ENCODE results near the gene TMEM231.
A peak's percentile ranks its signal among the peaks of the same experiment; 100 is the strongest.
"Not testable (repeated sequence)": the region's sequence is repeated elsewhere in the genome, so short reads cannot be mapped to it uniquely, and the experiment has no call there.

Gene TMEM231

DNA sequence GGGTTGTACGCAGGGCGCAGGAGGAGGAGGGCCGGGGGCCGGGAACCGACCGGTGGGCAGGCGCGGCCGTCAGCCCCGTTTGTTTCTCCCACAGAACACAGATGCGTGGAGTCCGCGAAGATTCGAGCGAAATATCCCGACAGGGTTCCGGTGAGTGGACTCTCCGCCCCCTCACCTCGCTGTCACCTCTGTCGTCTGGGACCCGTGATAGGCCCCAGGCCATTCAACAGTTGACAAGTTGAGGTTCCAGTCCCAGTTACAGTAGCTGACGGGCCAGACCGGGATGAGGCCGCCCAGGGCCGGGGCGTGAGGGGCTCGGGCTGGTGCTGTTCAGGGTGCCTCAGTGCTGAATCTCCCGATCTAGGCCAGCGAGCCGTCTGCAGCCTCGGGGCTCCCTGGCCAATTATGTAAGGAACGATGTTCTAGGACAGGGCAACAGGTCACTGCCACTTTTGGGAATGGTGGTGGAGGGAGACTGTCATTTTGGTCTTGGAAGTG lies 10.8 kb upstream of the TMEM231 start:
- DNase-seq (ENCODE audit: low read depth, low spot score), result no peak
- no CpG with 5 or more reads among the region's 32 CpGs for WGBS (ENCODE audit: insufficient coverage, insufficient read length)
- no peak overlapping the region for H3K27ac ChIP-seq (ENCODE audit: low read length)

DNA sequence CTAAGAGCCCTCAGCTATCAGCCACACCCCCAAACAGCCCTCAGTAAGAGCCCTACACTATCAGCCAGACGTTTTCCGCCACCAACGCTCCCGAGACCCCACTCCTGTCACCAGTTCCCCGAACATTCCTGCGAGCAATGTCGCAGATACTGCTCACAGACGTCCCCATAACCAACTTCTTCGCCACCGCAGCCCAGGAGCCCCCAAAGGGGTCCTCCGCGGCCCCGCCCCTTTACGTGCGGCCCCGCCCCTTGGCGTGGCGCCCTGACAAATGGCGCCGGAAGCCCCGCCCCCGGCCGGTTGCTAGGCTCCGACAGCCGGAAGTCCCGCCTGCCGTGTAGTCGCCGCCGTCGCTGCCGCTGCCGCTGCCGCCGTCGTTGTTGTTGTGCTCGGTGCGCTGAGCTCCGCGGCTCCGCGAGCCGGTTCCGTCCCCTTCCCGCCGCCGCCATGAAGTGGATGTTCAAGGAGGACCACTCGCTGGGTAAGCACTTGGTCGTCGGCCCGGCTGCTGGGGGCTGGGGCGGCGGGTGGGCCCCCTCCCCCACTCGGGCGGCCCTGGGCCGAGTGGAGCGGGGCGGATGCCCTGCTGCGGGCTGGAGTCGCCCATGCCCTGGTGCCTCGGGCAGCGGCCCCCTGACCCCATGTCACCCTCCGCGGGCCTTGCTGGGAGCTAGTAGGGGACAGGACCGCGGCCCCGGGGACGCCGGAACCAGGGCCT lies 10.1 kb upstream of the TMEM231 start, which contains the start of gene GABARAPL2:
Gene GABARAPL2, plus strand, starts transcription at position 340 of the 718 bp plus-strand sequence. Its CDS starts 108 bp downstream, at position 448.
- Histone ChIP-seq H3K27me3 (ENCODE audit: control insufficient read depth, insufficient read depth, low read length) (no peaks in the 10 kb centered on the region), H3K4me1 (ENCODE audit: control insufficient read depth, insufficient read depth, low read length) (no peaks in the 10 kb centered on the region), H3K36me3 (ENCODE audit: control insufficient read depth, insufficient read depth, low read length) (no peaks in the 10 kb centered on the region; the same call in 1 of the 2 replicates), H3K4me3 (ENCODE audit: low read length) (peak within 1 kb of the TSS; percentile 81), H3K27ac (ENCODE audit: low read length) (no peak within 1 kb of the TSS), H3K9me3 (ENCODE audit: control insufficient read depth, insufficient read depth, low read length) (no peaks in the 10 kb centered on the region)
- DNase-seq (ENCODE audit: low read depth, low spot score), result no peak
- no CpG with 5 or more reads among the region's 69 CpGs for WGBS (ENCODE audit: insufficient coverage, insufficient read length)

More for the DNA sequence above, 10.8 kb upstream of the TMEM231 start:
- no peaks in the 10 kb centered on the region for H3K9me3 ChIP-seq (ENCODE audit: control insufficient read depth, insufficient read depth, low read length)
- H3K4me3 ChIP-seq (ENCODE audit: low read length), result peak overlapping the region; percentile 81
- no peaks in the 10 kb centered on the region for H3K27me3 ChIP-seq (ENCODE audit: control insufficient read depth, insufficient read depth, low read length)
- H3K36me3 ChIP-seq (ENCODE audit: control insufficient read depth, insufficient read depth, low read length), result no peaks in the 10 kb centered on the region; the same call in 1 of the 2 replicates
- no peaks in the 10 kb centered on the region for H3K4me1 ChIP-seq (ENCODE audit: control insufficient read depth, insufficient read depth, low read length)

DNA sequence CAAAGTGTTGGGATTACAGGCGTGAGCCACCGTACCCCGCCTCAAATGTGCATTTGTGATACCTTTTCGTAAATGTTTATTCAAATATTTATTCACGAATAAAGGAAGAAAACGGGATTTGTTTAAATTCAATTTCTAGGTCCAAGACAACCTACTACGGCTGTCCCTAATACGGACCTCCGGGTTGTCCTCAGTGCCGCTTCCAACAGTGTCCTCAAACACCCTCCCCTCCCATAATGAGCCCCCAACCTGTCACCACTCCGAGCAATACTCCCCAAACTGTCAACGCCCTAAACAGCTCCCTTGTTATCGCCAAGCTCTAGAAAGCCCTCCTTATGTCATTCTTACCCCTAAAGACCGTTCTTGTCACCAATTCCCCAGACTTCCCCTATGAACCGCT lies 9.6 kb upstream of the TMEM231 start:
- Histone ChIP-seq H3K4me3 (ENCODE audit: low read length) (peak overlapping the region; percentile 81; the same call in 1 of the 2 replicates), H3K4me1 (ENCODE audit: control insufficient read depth, insufficient read depth, low read length) (no peaks in the 10 kb centered on the region), H3K27ac (ENCODE audit: low read length) (no peak overlapping the region), H3K27me3 (ENCODE audit: control insufficient read depth, insufficient read depth, low read length) (no peaks in the 10 kb centered on the region), H3K9me3 (ENCODE audit: control insufficient read depth, insufficient read depth, low read length) (no peaks in the 10 kb centered on the region), H3K36me3 (ENCODE audit: control insufficient read depth, insufficient read depth, low read length) (no peaks in the 10 kb centered on the region; the same call in 1 of the 2 replicates)
- no CpG with 5 or more reads among the region's 15 CpGs for WGBS (ENCODE audit: insufficient coverage, insufficient read length)
- DNase-seq (ENCODE audit: low read depth, low spot score), result no peak

DNA sequence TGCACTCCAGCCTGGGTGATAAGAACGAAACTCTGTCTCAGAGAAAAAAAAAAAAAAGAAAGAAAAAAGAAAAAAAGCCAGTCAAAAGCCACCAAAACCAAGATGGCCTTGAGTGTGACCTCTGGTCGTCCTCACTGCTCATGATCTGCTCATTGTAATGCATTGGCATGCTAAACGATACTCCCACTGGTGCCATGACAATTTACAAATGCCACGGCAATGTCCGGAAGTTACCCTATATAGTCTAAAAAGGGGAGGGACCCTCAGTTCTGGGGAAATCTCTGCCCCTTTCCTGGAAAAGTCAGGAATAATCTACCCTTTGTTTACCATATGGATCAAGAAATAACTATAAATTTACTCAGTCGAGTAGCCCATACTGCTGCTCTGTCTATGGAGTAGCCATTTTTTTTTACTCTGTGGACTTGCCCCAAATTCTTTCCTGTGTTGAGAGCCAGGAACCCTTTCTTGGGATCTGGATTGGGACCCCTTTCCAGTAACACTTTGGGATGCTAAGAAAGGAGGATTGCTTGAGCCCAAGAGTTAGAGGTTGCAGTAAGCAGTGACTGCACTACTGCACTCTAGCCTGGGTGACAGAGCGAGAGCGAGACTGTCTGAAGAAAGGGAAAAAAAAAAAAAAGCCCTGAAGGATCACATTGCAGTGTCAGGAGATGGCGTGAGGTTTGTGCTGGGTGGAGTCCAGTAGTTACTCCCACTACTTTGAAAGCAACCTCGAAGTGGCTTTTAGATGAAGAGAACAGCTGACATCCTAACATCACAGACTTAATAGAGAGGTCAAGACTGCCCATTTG lies 3.7 kb upstream of the TMEM231 start:
- no peaks in the 10 kb centered on the region for H3K9me3 ChIP-seq (ENCODE audit: control insufficient read depth, insufficient read depth, low read length)
- H3K27ac ChIP-seq (ENCODE audit: low read length), result no peak overlapping the region
- DNase-seq (ENCODE audit: low read depth, low spot score), result no peak
- no peaks in the 10 kb centered on the region for H3K36me3 ChIP-seq (ENCODE audit: control insufficient read depth, insufficient read depth, low read length)
- whole genome bisulfite sequencing (ENCODE audit: insufficient coverage, insufficient read length), result no CpG with 5 or more reads among the region's 10 CpGs
- peaks cover 3% of the 10 kb centered on the region for H3K4me1 ChIP-seq (ENCODE audit: control insufficient read depth, insufficient read depth, low read length)
- H3K4me3 ChIP-seq (ENCODE audit: low read length), result no peak overlapping the region
- H3K27me3 ChIP-seq (ENCODE audit: control insufficient read depth, insufficient read depth, low read length), result no peaks in the 10 kb centered on the region

DNA sequence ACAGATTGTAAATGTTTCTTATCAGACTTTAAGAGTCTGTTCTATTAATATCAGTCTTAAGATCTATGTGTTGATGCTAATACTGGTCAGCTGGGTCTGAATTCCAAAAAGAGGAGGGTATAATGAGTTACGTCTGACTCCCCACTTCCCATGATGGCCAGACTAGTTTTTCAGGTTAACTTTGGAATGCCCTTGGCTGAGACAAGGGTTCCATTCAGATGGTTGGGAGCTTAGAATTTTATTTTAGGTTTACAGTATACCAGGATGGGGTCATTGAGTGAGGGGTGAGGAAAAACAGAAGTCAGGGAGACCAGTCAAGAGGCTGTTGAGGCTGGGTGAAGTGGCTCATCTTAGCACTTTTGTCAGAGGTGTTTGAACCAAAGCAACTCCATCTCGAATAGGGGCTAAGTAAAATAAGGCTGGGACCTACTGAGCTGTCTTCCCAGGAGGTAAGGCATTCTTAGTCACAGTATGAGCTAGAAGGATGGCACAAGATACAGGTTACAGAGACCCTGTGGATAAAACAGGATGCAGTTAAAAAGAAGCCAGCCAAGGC lies 2.9 kb upstream of the TMEM231 start:
- H3K4me1 ChIP-seq (ENCODE audit: control insufficient read depth, insufficient read depth, low read length), result peaks cover 3% of the 10 kb centered on the region
- no peaks in the 10 kb centered on the region for H3K36me3 ChIP-seq (ENCODE audit: control insufficient read depth, insufficient read depth, low read length)
- H3K4me3 ChIP-seq (ENCODE audit: low read length), result no peak overlapping the region
- no peaks in the 10 kb centered on the region for H3K27me3 ChIP-seq (ENCODE audit: control insufficient read depth, insufficient read depth, low read length)
- H3K27ac ChIP-seq (ENCODE audit: low read length), result no peak overlapping the region
- no peaks in the 10 kb centered on the region for H3K9me3 ChIP-seq (ENCODE audit: control insufficient read depth, insufficient read depth, low read length)
- DNase-seq (ENCODE audit: low read depth, low spot score), result no peak
- WGBS (ENCODE audit: insufficient coverage, insufficient read length), result no CpG with 5 or more reads among the region's 2 CpGs

DNA sequence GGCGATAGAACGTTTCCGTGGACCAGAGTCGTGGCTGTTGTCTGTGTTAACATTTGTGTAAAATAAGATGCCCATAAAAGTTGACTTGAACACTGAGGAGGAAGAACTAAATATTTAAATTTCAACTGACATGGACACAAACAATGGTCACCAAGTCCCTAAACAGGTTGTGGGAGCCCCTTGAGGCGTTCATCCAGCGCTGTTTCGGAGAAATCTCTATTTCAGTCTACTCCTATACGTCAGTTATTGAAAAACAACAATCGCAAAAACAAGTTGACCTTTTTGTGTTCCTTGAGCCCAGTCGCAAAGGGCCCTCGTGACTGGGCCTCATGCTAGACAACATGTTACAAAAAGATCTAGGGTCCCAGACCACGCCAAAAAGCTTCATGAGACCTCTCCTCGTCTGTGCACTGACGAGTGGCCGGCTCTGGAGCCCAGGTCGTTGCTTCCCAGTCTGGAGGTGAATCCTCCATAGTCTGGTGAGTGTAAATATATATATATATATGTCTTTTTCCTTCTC lies 439 bp upstream of the TMEM231 start:
- Histone ChIP-seq H3K9me3 (ENCODE audit: control insufficient read depth, insufficient read depth, low read length) (no peaks in the 10 kb centered on the region), H3K36me3 (ENCODE audit: control insufficient read depth, insufficient read depth, low read length) (no peaks in the 10 kb centered on the region), H3K4me1 (ENCODE audit: control insufficient read depth, insufficient read depth, low read length) (peaks cover 3% of the 10 kb centered on the region), H3K27ac (ENCODE audit: low read length) (no peak overlapping the region), H3K4me3 (ENCODE audit: low read length) (peak overlapping the region; percentile 68; the same call in 1 of the 2 replicates), H3K27me3 (ENCODE audit: control insufficient read depth, insufficient read depth, low read length) (no peaks in the 10 kb centered on the region)
- WGBS (ENCODE audit: insufficient coverage, insufficient read length), result no CpG with 5 or more reads among the region's 16 CpGs
- no peak for DNase-seq (ENCODE audit: low read depth, low spot score)

DNA sequence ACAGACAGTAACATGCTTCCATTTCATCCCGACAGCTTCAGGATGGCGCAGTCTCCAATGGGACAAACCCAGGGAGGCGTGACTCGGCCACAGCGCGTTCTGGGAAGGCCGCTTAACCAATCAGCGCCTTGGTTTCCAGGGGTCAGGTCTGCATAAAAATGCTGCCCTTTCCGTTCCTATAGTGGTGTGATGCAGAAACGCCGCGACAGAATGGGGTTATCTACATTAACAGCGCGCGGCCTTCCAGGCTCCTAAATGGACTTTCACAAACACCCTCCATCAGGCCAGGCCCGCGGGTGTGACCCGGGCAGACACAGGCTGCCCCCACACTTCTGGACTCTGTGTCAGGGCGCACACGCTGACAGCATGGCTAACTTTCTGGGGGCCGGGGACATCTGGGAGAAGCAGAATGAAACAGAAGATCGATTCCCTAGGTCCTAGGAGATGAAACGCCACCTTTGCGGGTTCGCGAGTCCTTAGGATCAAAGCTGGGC lies 792 bp downstream of the TMEM231 start:
- DNase-seq (ENCODE audit: low read depth, low spot score), result peak; percentile 88
- Histone ChIP-seq H3K4me1 (ENCODE audit: control insufficient read depth, insufficient read depth, low read length) (peaks cover 3% of the 10 kb centered on the region), H3K27me3 (ENCODE audit: control insufficient read depth, insufficient read depth, low read length) (no peaks in the 10 kb centered on the region), H3K9me3 (ENCODE audit: control insufficient read depth, insufficient read depth, low read length) (no peaks in the 10 kb centered on the region), H3K4me3 (ENCODE audit: low read length) (peak overlapping the region; percentile 68), H3K36me3 (ENCODE audit: control insufficient read depth, insufficient read depth, low read length) (no peaks in the 10 kb centered on the region), H3K27ac (ENCODE audit: low read length) (no peak overlapping the region)
- WGBS (ENCODE audit: insufficient coverage, insufficient read length), result no CpG with 5 or more reads among the region's 26 CpGs

DNA sequence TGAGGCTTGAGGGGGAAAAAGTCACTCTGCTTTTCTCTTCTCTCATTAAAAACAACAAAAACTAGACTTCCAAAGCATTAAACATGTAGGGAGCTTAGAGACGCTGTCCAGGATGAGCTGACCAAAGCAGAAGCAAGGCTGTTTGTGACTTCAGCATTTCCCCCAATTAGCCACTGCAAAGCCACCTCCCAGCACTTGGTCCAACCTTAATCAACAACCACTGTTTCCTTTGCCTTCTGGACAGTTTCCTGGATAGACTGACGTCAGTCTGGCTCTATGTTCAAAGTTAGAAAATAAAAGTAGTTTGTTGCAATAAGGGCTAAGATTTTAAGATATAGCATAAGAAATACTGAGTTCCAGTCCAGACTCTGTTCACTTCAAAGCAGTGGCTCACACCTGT lies 3.1 kb downstream of the TMEM231 start:
- WGBS (ENCODE audit: insufficient coverage, insufficient read length), result no CpG with 5 or more reads among the region's 2 CpGs
- Histone ChIP-seq H3K36me3 (ENCODE audit: control insufficient read depth, insufficient read depth, low read length) (no peaks in the 10 kb centered on the region), H3K4me1 (ENCODE audit: control insufficient read depth, insufficient read depth, low read length) (no peaks in the 10 kb centered on the region), H3K9me3 (ENCODE audit: control insufficient read depth, insufficient read depth, low read length) (no peaks in the 10 kb centered on the region), H3K27me3 (ENCODE audit: control insufficient read depth, insufficient read depth, low read length) (no peaks in the 10 kb centered on the region), H3K27ac (ENCODE audit: low read length) (no peak overlapping the region), H3K4me3 (ENCODE audit: low read length) (no peak overlapping the region)
- DNase-seq (ENCODE audit: low read depth, low spot score), result no peak

DNA sequence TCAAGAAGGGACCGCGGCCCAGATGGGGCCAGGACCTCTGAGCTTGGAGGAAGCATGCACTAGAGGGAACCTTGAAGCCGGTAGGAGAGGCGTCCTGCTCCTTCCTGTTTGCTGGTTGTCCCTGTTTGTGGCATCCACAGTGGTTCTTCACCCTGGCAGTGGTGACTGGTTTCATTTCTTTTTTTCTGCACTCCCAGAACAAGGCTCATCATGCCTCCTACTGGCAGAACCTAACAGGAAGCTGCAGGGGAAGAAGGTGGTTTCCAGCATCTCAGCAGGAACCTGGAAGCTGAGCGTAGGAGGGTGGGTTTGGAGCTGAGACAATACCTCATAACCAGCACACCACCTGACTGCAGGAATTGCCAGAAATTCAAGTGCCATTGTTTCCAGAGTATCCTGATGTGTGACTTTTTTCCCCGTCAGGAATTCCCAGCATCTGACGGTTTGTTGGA lies 5.8 kb downstream of the TMEM231 start:
- Histone ChIP-seq H3K9me3 (ENCODE audit: control insufficient read depth, insufficient read depth, low read length) (no peaks in the 10 kb centered on the region), H3K4me1 (ENCODE audit: control insufficient read depth, insufficient read depth, low read length) (no peaks in the 10 kb centered on the region), H3K4me3 (ENCODE audit: low read length) (no peak overlapping the region), H3K27me3 (ENCODE audit: control insufficient read depth, insufficient read depth, low read length) (no peaks in the 10 kb centered on the region), H3K27ac (ENCODE audit: low read length) (no peak overlapping the region), H3K36me3 (ENCODE audit: control insufficient read depth, insufficient read depth, low read length) (no peaks in the 10 kb centered on the region)
- no CpG with 5 or more reads among the region's 7 CpGs for WGBS (ENCODE audit: insufficient coverage, insufficient read length)
- DNase-seq (ENCODE audit: low read depth, low spot score), result no peak

DNA sequence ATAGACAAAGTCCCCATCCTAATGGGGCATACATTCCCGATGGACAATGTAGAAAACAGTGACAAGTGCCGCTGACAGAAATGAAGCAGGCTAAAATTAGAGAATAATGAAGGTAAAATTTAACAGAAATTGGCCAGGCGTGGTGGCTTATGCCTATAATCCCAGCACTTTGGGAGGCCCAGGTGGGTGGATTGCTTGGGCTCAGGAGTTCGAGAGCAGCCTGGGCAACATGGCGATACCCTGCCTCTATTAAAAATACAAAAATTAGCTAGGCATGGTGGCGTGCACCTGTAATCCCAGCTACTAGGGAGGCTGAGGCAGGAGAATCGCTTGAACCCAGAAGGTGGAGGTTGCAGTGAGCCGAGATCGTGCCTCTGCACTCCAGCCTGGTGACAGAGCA lies 7.6 kb downstream of the TMEM231 start:
- DNase-seq (ENCODE audit: low read depth, low spot score); H3K27ac ChIP-seq (ENCODE audit: low read length): not testable (repeated sequence)
- no CpG with 5 or more reads among the region's 9 CpGs for WGBS (ENCODE audit: insufficient coverage, insufficient read length)

More for the DNA sequence above, 7.6 kb downstream of the TMEM231 start:
- not testable (repeated sequence) for H3K4me3 ChIP-seq (ENCODE audit: low read length); H3K27me3 ChIP-seq (ENCODE audit: control insufficient read depth, insufficient read depth, low read length); H3K9me3 ChIP-seq (ENCODE audit: control insufficient read depth, insufficient read depth, low read length); H3K36me3 ChIP-seq (ENCODE audit: control insufficient read depth, insufficient read depth, low read length); H3K4me1 ChIP-seq (ENCODE audit: control insufficient read depth, insufficient read depth, low read length)
